ENCODE data around the gene LAMA3.
A peak's percentile ranks its signal among the peaks of the same experiment; 100 is the strongest.

The LAMA3 gene

DNA sequence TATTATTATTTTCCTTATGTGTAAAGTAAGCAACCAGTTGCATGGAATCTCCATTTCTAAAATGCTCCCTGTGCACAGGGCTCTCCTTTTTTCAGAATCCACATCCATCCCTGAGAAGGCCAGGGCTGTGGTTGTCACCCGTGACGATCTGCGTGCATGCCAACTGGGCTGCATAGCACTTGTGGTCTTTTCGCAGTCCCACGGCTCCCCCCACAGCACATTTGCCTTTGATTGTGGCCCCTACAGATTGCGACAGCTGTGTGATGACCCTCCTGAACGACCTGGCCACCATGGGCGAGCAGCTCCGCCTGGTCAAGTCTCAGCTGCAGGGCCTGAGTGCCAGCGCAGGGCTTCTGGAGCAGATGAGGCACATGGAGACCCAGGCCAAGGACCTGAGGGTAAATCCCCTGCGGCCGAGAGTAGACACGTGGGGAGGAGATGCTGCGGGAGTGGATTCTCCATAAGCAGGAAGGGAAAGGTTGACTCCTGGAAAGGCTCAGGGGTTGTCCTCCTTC, 205.5 kb downstream of the LAMA3 start:
- TF ChIP-seq, protein P1, sequence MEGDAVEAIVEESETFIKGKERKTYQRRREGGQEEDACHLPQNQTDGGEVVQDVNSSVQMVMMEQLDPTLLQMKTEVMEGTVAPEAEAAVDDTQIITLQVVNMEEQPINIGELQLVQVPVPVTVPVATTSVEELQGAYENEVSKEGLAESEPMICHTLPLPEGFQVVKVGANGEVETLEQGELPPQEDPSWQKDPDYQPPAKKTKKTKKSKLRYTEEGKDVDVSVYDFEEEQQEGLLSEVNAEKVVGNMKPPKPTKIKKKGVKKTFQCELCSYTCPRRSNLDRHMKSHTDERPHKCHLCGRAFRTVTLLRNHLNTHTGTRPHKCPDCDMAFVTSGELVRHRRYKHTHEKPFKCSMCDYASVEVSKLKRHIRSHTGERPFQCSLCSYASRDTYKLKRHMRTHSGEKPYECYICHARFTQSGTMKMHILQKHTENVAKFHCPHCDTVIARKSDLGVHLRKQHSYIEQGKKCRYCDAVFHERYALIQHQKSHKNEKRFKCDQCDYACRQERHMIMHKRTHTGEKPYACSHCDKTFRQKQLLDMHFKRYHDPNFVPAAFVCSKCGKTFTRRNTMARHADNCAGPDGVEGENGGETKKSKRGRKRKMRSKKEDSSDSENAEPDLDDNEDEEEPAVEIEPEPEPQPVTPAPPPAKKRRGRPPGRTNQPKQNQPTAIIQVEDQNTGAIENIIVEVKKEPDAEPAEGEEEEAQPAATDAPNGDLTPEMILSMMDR (conservative IDR thresholded peaks at IDR 0.05): no peak
- no peak for TF ChIP-seq ZFX (IDR thresholded peaks at IDR 0.05)
- H3K27ac ChIP-seq: no peak overlapping the region

DNA sequence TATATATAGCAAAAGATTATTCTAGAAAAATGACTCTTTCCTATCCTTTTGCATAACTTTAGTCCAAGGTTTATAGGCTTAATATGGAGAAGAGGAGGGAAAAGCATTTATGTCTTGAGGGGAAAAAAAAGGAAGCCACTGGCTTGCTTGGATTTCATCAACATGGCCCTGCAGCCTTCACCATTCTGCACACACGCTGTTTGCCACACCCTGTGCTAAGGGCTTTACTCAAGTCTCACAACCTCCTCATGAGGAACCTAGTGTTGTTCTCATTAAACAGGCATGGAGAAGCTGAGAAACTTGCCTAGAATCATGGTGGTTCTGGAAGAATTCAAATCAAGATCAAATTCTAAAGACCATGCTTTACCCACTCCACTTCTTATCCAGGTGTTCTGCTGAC, 208.0 kb downstream of the LAMA3 start:
- H3K27ac ChIP-seq: no peak overlapping the region
- no peak for TF ChIP-seq ZFX (IDR thresholded peaks at IDR 0.05)
- TF ChIP-seq, protein P1 (conservative IDR thresholded peaks at IDR 0.05): no peak

DNA sequence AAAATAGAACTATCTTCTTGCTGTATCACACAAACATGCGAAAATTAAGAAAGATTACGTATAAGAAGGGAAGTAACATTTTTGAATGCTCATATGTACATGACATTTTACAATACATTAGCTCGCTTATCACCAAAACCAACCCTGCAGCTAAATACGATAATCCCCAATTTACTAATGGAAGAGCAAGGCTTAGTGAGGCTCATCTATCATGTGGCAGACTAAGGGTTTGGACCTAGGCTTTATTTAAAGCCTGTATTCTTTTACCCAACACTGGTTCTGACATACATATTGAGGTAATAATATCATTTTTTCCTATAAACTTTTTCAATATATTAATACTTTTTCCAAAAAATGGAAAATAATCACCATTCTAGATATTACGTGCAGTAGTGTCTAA, 208.5 kb downstream of the LAMA3 start:
- H3K27ac ChIP-seq: no peak overlapping the region
- TF ChIP-seq, protein P1 (conservative IDR thresholded peaks at IDR 0.05): no peak
- TF ChIP-seq ZFX (IDR thresholded peaks at IDR 0.05): no peak

DNA sequence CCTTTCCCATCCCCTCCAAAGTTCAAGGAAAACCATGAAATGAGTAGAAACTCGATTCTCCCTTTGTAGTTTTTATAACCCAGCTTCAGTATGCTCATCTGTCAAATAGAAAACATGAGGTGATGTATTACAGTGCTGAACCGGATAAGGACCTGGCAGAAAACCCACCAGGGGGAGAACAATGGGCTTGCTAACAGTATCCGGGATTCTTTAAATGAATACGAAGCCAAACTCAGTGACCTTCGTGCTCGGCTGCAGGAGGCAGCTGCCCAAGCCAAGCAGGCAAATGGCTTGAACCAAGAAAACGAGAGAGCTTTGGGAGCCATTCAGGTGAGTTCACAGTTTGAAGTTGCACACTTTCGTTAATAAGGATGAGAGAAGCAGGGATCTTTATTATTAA, 211.7 kb downstream of the LAMA3 start:
- no peak for TF ChIP-seq ZFX (IDR thresholded peaks at IDR 0.05)
- TF ChIP-seq, protein P1 (conservative IDR thresholded peaks at IDR 0.05): no peak
- no peak overlapping the region for H3K27ac ChIP-seq

DNA sequence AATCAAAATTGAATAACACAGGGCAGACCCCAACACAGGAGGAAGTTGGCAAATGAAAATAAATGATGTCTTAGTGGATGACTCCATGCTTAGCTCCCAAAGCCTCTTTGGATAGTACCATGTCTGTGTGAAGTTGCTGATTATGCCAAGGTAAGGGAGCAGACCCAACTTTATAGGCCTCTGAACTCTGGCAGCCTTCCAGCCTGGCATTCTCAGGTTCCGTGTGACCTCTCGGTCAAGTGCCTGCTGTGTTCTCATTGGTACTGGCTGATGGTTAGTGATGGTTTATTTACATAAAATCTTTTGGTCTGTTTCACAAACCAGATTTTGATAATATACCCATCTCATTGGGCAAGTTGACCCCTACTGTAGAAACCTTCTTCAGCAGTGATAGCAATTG, 213.1 kb downstream of the LAMA3 start:
- TF ChIP-seq, protein P1 (conservative IDR thresholded peaks at IDR 0.05): no peak
- no peak for TF ChIP-seq ZFX (IDR thresholded peaks at IDR 0.05)

DNA sequence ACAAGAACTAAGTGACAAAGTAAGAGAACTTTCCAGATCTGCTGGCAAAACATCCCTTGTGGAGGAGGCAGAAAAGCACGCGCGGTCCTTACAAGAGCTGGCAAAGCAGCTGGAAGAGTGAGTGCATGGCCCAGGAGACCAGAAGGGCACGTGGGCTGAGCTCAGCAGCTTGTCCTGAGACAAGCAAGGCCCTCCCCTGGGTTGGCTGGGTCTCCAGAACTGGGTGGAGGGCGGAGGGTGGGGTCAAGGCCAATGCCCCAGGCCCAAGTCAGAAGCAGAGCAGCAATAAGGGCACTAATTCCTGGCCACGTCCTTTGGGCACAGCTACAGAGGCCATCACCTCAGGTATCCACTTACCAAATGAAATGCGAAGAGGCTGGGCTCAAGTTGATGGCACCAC, 214.7 kb downstream of the LAMA3 start:
- TF ChIP-seq, protein P1 (conservative IDR thresholded peaks at IDR 0.05): no peak
- TF ChIP-seq ZFX (IDR thresholded peaks at IDR 0.05): no peak

More for the DNA sequence above, 213.1 kb downstream of the LAMA3 start:
- H3K27ac ChIP-seq: 0 out of 2 replicates have a peak overlapping the region, but pooled peaks have one; percentile 1

DNA sequence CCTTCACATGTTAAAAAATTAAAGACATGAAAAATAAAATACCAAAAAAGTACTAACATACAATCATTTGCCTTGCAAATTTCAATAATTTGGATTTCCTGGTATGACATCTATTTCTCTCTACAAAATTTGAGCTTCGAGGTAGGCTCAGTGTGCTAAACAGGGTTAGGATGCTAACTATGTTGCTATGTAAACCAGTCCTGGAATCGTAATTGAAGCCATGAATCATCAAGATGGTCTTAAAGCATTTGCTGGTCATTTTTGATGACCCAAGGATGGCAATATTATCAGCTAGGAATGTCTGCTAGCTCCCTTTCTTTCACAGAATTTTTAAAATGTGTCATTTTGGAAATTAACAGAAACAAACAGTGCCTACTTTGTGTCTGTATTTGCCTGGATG, 217.4 kb downstream of the LAMA3 start:
- no peak overlapping the region for H3K27ac ChIP-seq

More for the DNA sequence above, 214.7 kb downstream of the LAMA3 start:
- no peak overlapping the region for H3K27ac ChIP-seq

More for the DNA sequence above, 217.4 kb downstream of the LAMA3 start:
- TF ChIP-seq ZFX (IDR thresholded peaks at IDR 0.05): no peak
- TF ChIP-seq, protein P1 (conservative IDR thresholded peaks at IDR 0.05): no peak

Data from C4-2B (cell line).